Mucosa of stomach (tissue), 1 donor: ENCODE results near the gene BOD1L2.

ENCODE experiments used
- H3K27me3 ChIP-seq: one replicate; pipeline ENCODE4 v1.7.0; 2013; ENCODE audit warnings: mild to moderate bottlenecking, low read length; ENCODE audit not compliant: control insufficient read depth, insufficient read depth
- H3K36me3 ChIP-seq: one replicate; pipeline ENCODE4 v1.7.0; 2013; ENCODE audit warnings: low read length; ENCODE audit not compliant: control insufficient read depth, insufficient read depth
- H3K4me1 ChIP-seq: one replicate; pipeline ENCODE4 v1.7.0; 2013; ENCODE audit warnings: mild to moderate bottlenecking, low read length; ENCODE audit not compliant: control insufficient read depth, insufficient read depth
- H3K4me3 ChIP-seq: one replicate; pipeline ENCODE4 v1.7.0; 2013; ENCODE audit warnings: low read length
- H3K9ac ChIP-seq: one replicate; pipeline ENCODE4 v1.7.0; 2013; ENCODE audit warnings: mild to moderate bottlenecking, low read length, moderate library complexity
- H3K9me3 ChIP-seq: one replicate; pipeline ENCODE4 v1.7.0; 2013; ENCODE audit warnings: mild to moderate bottlenecking, low read length, moderate library complexity; ENCODE audit not compliant: control insufficient read depth
- donor health status: Pancreatic carcinoma.

The BOD1L2 gene

GRCh38 chr18:57146956-57147636 is at the start of gene BOD1L2:
TSS of gene BOD1L2 (plus strand) at chr18:57147087. CDS start at chr18:57147313, 226 bp downstream.
- H3K9me3 ChIP-seq, result no peaks in the 10 kb centered on the region
- H3K9ac ChIP-seq, result no peak within 1 kb of the TSS

DNA sequence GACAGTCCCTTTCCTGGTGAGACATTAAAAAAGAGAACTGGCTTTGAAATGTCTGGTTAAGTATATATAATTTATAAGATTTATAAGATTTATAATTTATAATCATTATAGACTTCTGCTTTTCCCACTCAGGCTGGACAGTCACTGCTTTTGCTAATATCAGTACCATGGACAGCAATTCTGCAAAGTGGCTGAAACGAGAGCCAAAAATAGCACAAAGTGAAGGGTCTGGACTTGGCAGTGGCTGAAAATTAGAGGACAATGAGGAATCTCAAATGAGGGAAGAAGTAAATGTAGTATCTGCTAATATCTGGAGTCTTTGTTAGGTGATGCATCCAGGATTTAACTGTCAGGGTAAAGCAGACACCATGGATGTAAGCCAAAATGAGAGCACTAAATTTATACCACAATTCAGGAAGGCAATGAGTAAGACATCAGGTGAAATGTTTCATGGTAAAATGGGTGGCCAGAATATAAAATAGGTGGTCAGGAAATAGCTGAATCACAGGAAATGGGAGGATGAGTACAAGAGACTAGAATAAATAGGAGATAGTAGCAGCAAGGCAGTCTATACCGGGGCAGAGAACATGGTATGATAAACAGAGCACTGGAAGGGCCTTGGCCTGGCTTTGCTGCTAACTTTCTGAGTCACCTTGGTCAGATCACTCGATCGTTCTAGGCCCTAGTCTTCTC is 39.6 kb upstream of the BOD1L2 start:
- no peaks in the 10 kb centered on the region for H3K9me3 ChIP-seq
- no peak overlapping the region for H3K9ac ChIP-seq
- H3K4me3 ChIP-seq, result no peak overlapping the region
- no peaks in the 10 kb centered on the region for H3K27me3 ChIP-seq
- H3K36me3 ChIP-seq, result no peaks in the 10 kb centered on the region
- no peaks in the 10 kb centered on the region for H3K4me1 ChIP-seq

More at GRCh38 chr18:57146956-57147636, at the start of gene BOD1L2:
- Histone ChIP-seq H3K4me3 (no peak within 1 kb of the TSS), H3K36me3 (no peaks in the 10 kb centered on the region), H3K4me1 (peaks cover 14% of the 10 kb centered on the region), H3K27me3 (no peaks in the 10 kb centered on the region)

- Histone ChIP-seq H3K36me3 (no peaks in the 10 kb centered on the region), H3K9ac (no peak overlapping the region), H3K27me3 (no peaks in the 10 kb centered on the region), H3K4me3 (no peak overlapping the region), H3K9me3 (no peaks in the 10 kb centered on the region), H3K4me1 (no peaks in the 10 kb centered on the region)
Measured at GRCh38 chr18:57110290-57110689, 36.6 kb upstream of the BOD1L2 start.

DNA sequence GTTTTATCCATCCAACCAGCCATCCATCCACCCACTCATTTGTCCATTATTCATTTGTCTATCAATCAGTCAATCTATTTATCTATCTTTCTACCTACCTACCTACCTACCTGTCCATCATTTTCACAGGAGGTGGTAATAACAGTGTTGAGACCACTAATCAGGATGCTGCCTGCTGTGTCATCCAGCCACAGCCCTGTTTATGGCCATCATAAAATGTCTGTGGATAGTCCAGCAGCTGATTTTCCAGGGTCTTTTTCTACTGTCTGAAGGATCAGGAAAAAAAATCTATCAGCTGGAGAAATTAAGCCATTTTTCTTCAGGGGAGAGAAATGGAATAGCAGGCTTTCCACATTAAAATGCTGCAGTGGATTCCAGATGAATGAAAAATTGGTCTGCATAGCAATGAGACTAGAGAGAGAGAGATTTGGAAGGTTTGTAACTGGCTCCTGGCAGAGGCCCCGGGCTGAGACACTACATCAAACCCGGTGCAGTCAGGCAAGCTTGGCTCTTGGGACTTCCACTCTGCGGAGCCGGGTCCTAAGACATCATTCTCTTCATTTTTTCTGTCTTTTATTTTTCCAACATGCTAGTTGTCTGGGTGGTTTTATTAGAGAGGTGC is 33.0 kb upstream of the BOD1L2 start:
- Histone ChIP-seq H3K4me3 (no peak overlapping the region), H3K4me1 (no peaks in the 10 kb centered on the region), H3K36me3 (no peaks in the 10 kb centered on the region), H3K27me3 (no peaks in the 10 kb centered on the region), H3K9me3 (no peaks in the 10 kb centered on the region), H3K9ac (no peak overlapping the region)

DNA sequence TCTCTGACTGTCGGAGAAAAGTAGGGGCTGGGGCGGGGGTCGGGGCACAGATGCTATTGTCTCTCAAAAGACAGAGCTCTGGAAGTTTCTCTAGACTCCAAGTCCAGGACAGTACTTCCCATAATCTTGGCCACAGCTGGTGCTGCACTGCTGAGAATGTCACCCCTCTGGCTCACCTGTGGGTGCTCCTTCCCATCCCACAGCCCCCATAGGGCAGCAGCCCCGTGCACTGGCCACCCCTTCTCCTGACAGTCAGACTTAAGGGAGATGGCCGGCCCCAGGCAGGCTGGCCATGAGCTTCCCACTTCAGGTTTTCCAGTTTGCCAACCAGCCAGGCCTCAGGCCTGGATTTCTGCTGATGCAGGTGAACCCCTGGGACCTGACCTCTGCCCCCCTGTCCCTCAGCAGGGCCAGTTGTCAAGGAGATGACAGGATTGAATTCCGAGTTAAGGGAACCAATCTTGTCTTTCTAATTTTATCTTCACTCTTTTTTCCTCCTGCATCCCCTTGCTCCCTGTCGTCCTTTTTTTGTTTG is 30.2 kb upstream of the BOD1L2 start:
- Histone ChIP-seq H3K9me3 (no peaks in the 10 kb centered on the region), H3K27me3 (peaks cover under 1% of the 10 kb centered on the region), H3K9ac (no peak overlapping the region), H3K36me3 (no peaks in the 10 kb centered on the region), H3K4me3 (no peak overlapping the region), H3K4me1 (no peaks in the 10 kb centered on the region)

- H3K4me3 ChIP-seq, result no peak overlapping the region
- H3K4me1 ChIP-seq, result no peaks in the 10 kb centered on the region
- H3K27me3 ChIP-seq, result peaks cover 21% of the 10 kb centered on the region
- no peak overlapping the region for H3K9ac ChIP-seq
- H3K9me3 ChIP-seq, result no peaks in the 10 kb centered on the region
- no peaks in the 10 kb centered on the region for H3K36me3 ChIP-seq
Measured at GRCh38 chr18:57121542-57122112, 25.3 kb upstream of the BOD1L2 start.

DNA sequence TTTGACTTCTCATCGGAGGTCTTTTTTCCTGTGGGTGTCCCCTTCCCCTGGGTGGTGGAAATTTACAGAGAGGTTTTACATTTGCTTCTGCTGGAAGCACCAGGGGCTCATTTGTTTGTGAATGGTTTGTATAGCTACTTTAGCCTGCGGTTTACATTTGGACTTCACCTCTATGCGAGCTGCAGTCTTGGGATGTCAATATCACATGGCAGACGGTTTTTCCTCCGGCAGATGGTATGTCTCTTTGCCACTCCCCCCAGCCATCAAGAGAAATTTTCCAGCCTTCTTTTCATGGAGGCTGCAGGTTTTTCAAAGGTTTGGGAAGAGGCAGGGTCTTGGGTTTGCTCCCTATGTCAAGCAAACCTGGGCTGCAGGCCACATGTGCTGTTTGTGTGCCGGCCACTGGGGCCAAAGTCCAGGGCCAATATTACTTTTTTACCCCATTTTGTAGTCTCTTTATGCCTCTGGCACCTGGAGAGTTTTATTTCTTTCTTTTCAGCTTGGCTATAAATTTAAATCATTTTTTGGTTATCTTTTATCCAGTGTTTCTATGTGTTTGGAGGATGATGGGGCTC is 23.9 kb upstream of the BOD1L2 start:
- H3K9me3 ChIP-seq, result no peaks in the 10 kb centered on the region
- no peaks in the 10 kb centered on the region for H3K36me3 ChIP-seq
- H3K9ac ChIP-seq, result no peak overlapping the region
- no peak overlapping the region for H3K4me3 ChIP-seq
- no peaks in the 10 kb centered on the region for H3K4me1 ChIP-seq
- H3K27me3 ChIP-seq, result peaks cover 31% of the 10 kb centered on the region

DNA sequence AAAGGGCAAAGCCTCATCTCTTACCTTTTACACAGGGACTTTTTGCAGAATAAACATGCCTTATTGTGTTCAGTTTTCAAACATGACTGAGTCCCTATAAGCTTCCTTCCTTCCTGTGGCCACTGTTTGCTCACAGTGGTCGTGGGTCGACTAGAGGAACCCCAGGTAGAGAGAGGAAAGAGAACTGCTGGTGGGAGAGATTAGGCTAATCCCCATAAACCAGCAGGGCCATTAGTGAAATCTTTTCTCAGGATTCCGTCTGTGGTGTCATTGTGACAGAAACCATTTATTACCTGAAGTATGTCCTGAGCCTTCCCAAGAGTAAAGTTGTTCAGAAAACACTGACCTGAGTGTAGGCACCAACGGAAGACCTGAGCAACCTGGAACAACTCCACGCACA is 21.3 kb upstream of the BOD1L2 start:
- Histone ChIP-seq H3K9me3 (no peaks in the 10 kb centered on the region), H3K4me3 (no peak overlapping the region), H3K9ac (no peak overlapping the region), H3K36me3 (no peaks in the 10 kb centered on the region), H3K4me1 (no peaks in the 10 kb centered on the region), H3K27me3 (peaks cover 31% of the 10 kb centered on the region)

DNA sequence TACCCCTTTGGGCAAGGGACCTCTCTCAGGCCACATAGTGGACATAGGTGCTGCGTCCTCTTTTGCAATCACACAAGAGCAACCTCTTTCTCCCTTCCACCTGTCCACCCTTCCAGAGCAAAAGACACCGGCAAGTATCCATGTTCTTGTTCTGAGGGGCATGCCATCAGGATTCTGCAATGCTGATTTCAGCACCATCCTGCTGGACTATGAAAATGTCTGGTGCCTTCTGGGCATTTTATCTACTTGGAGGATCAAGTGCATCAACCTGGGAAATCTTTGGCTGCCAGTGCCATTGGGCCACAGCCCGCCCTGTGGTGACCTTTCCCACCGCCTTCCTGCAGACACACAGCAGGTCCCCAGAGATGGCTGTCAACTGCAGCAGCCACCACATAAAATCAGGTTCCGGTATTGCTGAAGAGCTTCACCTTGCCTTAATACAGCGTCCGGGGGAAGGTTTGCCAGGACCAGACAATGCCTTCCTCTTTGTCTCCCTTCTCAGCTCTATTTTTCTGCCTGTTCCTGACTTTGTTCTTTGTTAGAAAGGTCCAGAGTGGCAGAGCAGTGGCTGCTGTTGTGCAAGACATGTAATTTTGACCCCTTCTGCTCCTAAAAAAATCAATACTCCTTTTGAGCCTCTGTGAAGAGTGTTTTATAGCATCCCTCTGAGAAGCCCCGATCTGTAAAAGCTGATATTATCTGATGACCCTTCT is 18.5 kb upstream of the BOD1L2 start:
- Histone ChIP-seq H3K4me3 (no peak overlapping the region), H3K36me3 (no peaks in the 10 kb centered on the region), H3K27me3 (peaks cover 15% of the 10 kb centered on the region), H3K9ac (no peak overlapping the region), H3K4me1 (no peaks in the 10 kb centered on the region), H3K9me3 (no peaks in the 10 kb centered on the region)

GRCh38 chr18:57131101-57131500 is 15.8 kb upstream of the BOD1L2 start:
- Histone ChIP-seq H3K4me3 (no peak overlapping the region), H3K9ac (no peak overlapping the region), H3K36me3 (no peaks in the 10 kb centered on the region), H3K4me1 (no peaks in the 10 kb centered on the region), H3K27me3 (peaks cover 18% of the 10 kb centered on the region), H3K9me3 (no peaks in the 10 kb centered on the region)

DNA sequence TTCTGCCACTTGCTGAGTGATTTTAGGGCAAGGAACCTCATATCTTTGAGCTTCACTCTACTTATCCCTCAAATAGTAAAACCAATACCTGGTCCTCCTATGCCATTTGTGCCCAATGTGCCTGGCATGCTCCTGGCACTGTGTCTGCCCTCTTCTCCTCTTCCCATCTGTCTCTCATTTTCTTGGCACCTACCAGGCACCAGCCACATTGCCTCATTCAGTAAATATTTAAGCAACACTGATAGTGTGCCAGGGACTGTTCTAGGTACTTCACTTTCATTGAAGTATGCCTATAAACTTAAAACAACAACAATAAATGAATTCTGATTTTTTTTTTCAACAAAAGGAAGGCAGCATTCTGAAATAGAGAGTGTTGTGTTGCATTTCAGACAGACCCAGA is 15.1 kb upstream of the BOD1L2 start:
- H3K4me3 ChIP-seq, result no peak overlapping the region

More for the DNA sequence above, 15.1 kb upstream of the BOD1L2 start:
- no peak overlapping the region for H3K9ac ChIP-seq
- H3K36me3 ChIP-seq, result no peaks in the 10 kb centered on the region
- H3K27me3 ChIP-seq, result peaks cover 12% of the 10 kb centered on the region
- H3K4me1 ChIP-seq, result no peaks in the 10 kb centered on the region
- H3K9me3 ChIP-seq, result no peaks in the 10 kb centered on the region
